Osteoblast (primary cell): ENCODE measurements around the gene HPS5. TPM values are rescaled to one million over a fixed set of nuclear protein-coding genes. Genes with fewer than 3 reads are reported as not detected.

Experiments used
- DNase-seq: peaks from one replicate; pipeline ENCODE4 v3.0.0; 2011; ENCODE audit warnings: low spot score, mixed read lengths; ENCODE audit not compliant: insufficient read length; ENCODE audit errors: missing footprints
- H2AFZ ChIP-seq: 2 replicates; pipeline ENCODE4 v1.6.0; 2011; ENCODE audit warnings: mild to moderate bottlenecking, low read length
- H3K27ac ChIP-seq: 2 replicates; pipeline ENCODE4 v1.5.1; 2011; ENCODE audit warnings: mild to moderate bottlenecking, low read depth, low read length, moderate library complexity
- H3K27me3 ChIP-seq: 2 replicates; pipeline ENCODE4 v1.6.0; 2012; ENCODE audit warnings: mild to moderate bottlenecking, control low read depth, inconsistent platforms, low read length, moderate library complexity; ENCODE audit not compliant: insufficient read depth
- H3K36me3 ChIP-seq: 2 replicates; pipeline ENCODE4 v1.5.1; 2011; ENCODE audit warnings: mild to moderate bottlenecking, low read length, control low read depth, moderate library complexity; ENCODE audit not compliant: insufficient read depth
- H3K4me1 ChIP-seq: 2 replicates; pipeline ENCODE4 v1.5.1; 2011; ENCODE audit warnings: mild to moderate bottlenecking, low read length, control low read depth, moderate library complexity; ENCODE audit not compliant: insufficient read depth
- H3K4me2 ChIP-seq: 2 replicates; pipeline ENCODE4 v1.6.0; 2011; ENCODE audit warnings: mild to moderate bottlenecking, low read length; ENCODE audit not compliant: insufficient read depth
- H3K4me3 ChIP-seq: fragments of 200-600 bp; sonication (generic); 3 replicates; pipeline ENCODE4 v1.5.1; 2012; ENCODE audit warnings: mild to moderate bottlenecking, low read length, inconsistent platforms; ENCODE audit not compliant: insufficient read depth
- H3K79me2 ChIP-seq: 2 replicates; pipeline ENCODE4 v1.6.0; 2012; ENCODE audit warnings: mild to moderate bottlenecking, low read length, control low read depth, inconsistent platforms; ENCODE audit not compliant: insufficient read depth
- H3K9me3 ChIP-seq: 2 replicates; pipeline ENCODE4 v1.5.1; 2011; ENCODE audit warnings: low read depth, low read length, control low read depth
- H4K20me1 ChIP-seq: 2 replicates; pipeline ENCODE4 v1.6.0; 2012; ENCODE audit warnings: mild to moderate bottlenecking, low read length, control low read depth; ENCODE audit not compliant: insufficient read depth
- CTCF ChIP-seq: IDR thresholded peaks from 2 replicates; pipeline ENCODE4 v1.5.1; 2011; ENCODE audit warnings: mild to moderate bottlenecking, low read depth, low read length, moderate library complexity; ENCODE audit errors: extremely low read depth
- total RNA-seq: library from RNA; depleted of rRNA; stranded (reverse); fragments of >200 nt; gene quantifications from 2 replicates; pipeline ENCODE4 v1.2.3, GENCODE V29; 2012

Gene HPS5
- total RNA-seq, 1 donor = 53.9 TPM

GRCh38 chr11:18261721-18262120 lies 60.2 kb downstream of the HPS5 start:
- peaks cover 7% of the 10 kb centered on the region for H3K27me3 ChIP-seq
- H3K27ac ChIP-seq = no peak overlapping the region
- H3K79me2 ChIP-seq = no peaks in the 10 kb centered on the region
- H3K9me3 ChIP-seq = no peaks in the 10 kb centered on the region
- H3K36me3 ChIP-seq = no peaks in the 10 kb centered on the region
- no peak overlapping the region for H3K4me3 ChIP-seq
- TF ChIP-seq CTCF = no peak
- no peak for DNase-seq
- no peak overlapping the region for H2AFZ ChIP-seq
- no peak overlapping the region for H3K4me2 ChIP-seq
- no peaks in the 10 kb centered on the region for H3K4me1 ChIP-seq
- H4K20me1 ChIP-seq = no peaks in the 10 kb centered on the region

GRCh38 chr11:18259259-18259658 lies 62.7 kb downstream of the HPS5 start:
- Histone ChIP-seq H3K36me3 (no peaks in the 10 kb centered on the region), H4K20me1 (no peaks in the 10 kb centered on the region), H3K79me2 (no peaks in the 10 kb centered on the region), H3K27ac (no peak overlapping the region), H2AFZ (no peak overlapping the region), H3K9me3 (no peaks in the 10 kb centered on the region), H3K4me1 (no peaks in the 10 kb centered on the region), H3K27me3 (peaks cover 3% of the 10 kb centered on the region), H3K4me2 (no peak overlapping the region), H3K4me3 (no peak overlapping the region)
- no peak for TF ChIP-seq CTCF
- no peak for DNase-seq

GRCh38 chr11:18254781-18255361 lies 67.1 kb downstream of the HPS5 start:
- no peaks in the 10 kb centered on the region for H3K36me3 ChIP-seq
- H3K4me1 ChIP-seq = no peaks in the 10 kb centered on the region
- no peak for DNase-seq
- no peak overlapping the region for H3K4me3 ChIP-seq
- no peaks in the 10 kb centered on the region for H3K79me2 ChIP-seq
- H4K20me1 ChIP-seq = no peaks in the 10 kb centered on the region
- H2AFZ ChIP-seq = no peak overlapping the region
- TF ChIP-seq CTCF = no peak
- H3K9me3 ChIP-seq = no peaks in the 10 kb centered on the region
- H3K27me3 ChIP-seq = peaks cover 3% of the 10 kb centered on the region
- no peak overlapping the region for H3K4me2 ChIP-seq
- no peak overlapping the region for H3K27ac ChIP-seq

- Histone ChIP-seq H3K9me3 (no peaks in the 10 kb centered on the region), H3K36me3 (no peaks in the 10 kb centered on the region), H3K27me3 (peaks cover 3% of the 10 kb centered on the region), H2AFZ (no peak overlapping the region), H3K4me1 (no peaks in the 10 kb centered on the region), H3K27ac (no peak overlapping the region), H3K79me2 (no peaks in the 10 kb centered on the region), H3K4me3 (no peak overlapping the region), H3K4me2 (no peak overlapping the region), H4K20me1 (no peaks in the 10 kb centered on the region)
- TF ChIP-seq CTCF = no peak
- DNase-seq = no peak
These were observed 68.1 kb downstream of the HPS5 start for GRCh38 chr11:18253778-18254338.
